Neural progenitor cell (in vitro differentiated cells): Measurements from ENCODE around the gene C1QL4.

ENCODE experiments used
- EZH2 ChIP-seq: fragments of 200-600 bp; sonication (generic); IDR thresholded peaks from 2 replicates; pipeline ENCODE4 v1.6.1; 2017; ENCODE audit warnings: antibody characterized with exemption, mild to moderate bottlenecking, moderate library complexity
- EZH2phosphoT487 ChIP-seq: fragments of 200-600 bp; sonication (generic); IDR thresholded peaks from 2 replicates; pipeline ENCODE4 v1.6.1; 2017; ENCODE audit warnings: antibody characterized with exemption
- TF ChIP-seq, protein P1 (sequence below): fragments of 200-600 bp; sonication (generic); IDR thresholded peaks from 2 replicates; pipeline ENCODE4 v1.5.1; 2017; ENCODE audit warnings: antibody characterized with exemption, mild to moderate bottlenecking

DNA sequence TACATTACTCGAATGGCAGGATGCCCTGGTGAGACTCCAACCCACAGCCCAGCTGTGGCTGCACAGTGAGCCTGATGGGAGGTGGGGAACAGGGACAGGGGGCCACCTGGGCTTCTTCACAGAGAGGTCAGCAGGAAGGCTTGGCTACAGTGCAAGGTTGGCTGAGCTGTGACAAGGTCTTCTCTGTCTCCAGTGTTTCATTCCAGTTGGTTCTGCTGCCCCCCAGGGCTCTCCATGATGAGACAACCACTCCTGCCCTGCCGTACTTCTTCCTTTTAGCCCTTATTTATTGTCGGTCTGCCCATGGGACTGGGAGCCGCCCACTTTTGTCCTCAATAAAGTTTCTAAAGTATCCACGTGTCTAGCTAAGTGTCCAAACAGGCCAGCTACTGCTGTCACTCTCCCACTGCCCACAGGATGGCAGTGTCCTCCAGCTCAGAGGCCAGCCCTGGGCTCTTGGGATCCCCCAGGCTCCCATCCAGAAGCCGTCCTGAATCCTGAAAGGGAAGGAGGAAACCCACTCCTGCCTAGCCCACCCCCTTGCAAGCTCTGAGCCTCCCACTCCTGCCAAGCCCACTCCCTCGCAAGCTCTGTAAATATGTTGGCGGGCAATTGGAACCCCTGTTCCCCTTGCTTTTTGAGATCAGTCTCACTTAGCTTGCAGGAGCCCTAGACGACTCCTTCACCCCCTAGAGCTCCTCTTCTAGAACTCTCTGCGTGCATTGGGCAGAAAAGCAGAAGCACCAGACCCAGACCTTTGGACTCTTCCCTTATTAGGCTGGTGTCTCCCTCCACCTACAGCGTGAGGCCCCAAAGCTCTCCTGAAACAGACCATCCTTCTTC lies 5.4 kb downstream of the C1QL4 start:
- TF ChIP-seq, protein P1, sequence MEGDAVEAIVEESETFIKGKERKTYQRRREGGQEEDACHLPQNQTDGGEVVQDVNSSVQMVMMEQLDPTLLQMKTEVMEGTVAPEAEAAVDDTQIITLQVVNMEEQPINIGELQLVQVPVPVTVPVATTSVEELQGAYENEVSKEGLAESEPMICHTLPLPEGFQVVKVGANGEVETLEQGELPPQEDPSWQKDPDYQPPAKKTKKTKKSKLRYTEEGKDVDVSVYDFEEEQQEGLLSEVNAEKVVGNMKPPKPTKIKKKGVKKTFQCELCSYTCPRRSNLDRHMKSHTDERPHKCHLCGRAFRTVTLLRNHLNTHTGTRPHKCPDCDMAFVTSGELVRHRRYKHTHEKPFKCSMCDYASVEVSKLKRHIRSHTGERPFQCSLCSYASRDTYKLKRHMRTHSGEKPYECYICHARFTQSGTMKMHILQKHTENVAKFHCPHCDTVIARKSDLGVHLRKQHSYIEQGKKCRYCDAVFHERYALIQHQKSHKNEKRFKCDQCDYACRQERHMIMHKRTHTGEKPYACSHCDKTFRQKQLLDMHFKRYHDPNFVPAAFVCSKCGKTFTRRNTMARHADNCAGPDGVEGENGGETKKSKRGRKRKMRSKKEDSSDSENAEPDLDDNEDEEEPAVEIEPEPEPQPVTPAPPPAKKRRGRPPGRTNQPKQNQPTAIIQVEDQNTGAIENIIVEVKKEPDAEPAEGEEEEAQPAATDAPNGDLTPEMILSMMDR = peak; percentile 80
- TF ChIP-seq EZH2phosphoT487 = no peak
- no peak for TF ChIP-seq EZH2
